GM12891 (cell line): Measurements from ENCODE around the gene ZNF827.

Source experiments
- SPI1 ChIP-seq: IDR thresholded peaks from 2 replicates; pipeline ENCODE4 v1.6.1; 2011; ENCODE audit warnings: low read depth, low read length, control low read depth
- TAF1 ChIP-seq: IDR thresholded peaks from 2 replicates; pipeline ENCODE4 v1.6.1; 2011; ENCODE audit warnings: low read depth, low read length, control low read depth

GRCh38 chr4:145920205-145920604 lies 18.4 kb downstream of the ZNF827 start:
- no peak for TF ChIP-seq TAF1
- TF ChIP-seq SPI1, result no peak
